HL-60 (cell line): Measurements from ENCODE around the gene ATXN7L3.

Experiments used
- CTCF ChIP-seq: IDR thresholded peaks from one replicate; pipeline ENCODE4 v1.5.1; 2011; ENCODE audit warnings: low read length, control low read depth, inconsistent platforms; ENCODE audit not compliant: insufficient read depth
- POLR2AphosphoS5 ChIP-seq: IDR thresholded peaks from 2 replicates; pipeline ENCODE4 v1.6.1; 2012; ENCODE audit warnings: low read depth

DNA sequence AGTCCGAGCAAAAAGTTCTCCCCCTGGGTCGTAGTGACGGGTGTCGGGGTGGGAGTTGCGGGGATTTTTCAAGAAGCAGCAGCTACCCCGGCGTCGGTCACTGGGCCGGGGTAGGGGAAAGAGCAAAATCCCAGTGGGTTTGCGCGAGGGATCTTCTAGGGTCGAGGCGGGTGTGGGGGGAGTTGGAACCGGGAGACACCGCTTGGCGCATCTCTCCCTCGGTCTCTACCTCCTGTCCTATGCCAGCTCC lies 22.1 kb upstream of the ATXN7L3 start:
- TF ChIP-seq CTCF (no peak), POLR2AphosphoS5 (no peak)
